Measurements from ENCODE around the gene SNIP1.

Gene SNIP1

GRCh38 chr1:37502104-37502503, 52.0 kb downstream of the SNIP1 start:
- Mint-ChIP-seq H3K9me3 (no peaks in the 10 kb centered on the region), H3K27me3 (no peaks in the 10 kb centered on the region), H3K27ac (no peak overlapping the region), H3K36me3 (peaks cover 38% of the 10 kb centered on the region), H3K4me3 (no peak overlapping the region), H3K4me1 (peaks cover 3% of the 10 kb centered on the region)
- ATAC-seq, result no peak

GRCh38 chr1:37501661-37502060, 52.4 kb downstream of the SNIP1 start:
- Mint-ChIP-seq H3K27me3 (no peaks in the 10 kb centered on the region), H3K36me3 (peaks cover 37% of the 10 kb centered on the region), H3K27ac (no peak overlapping the region), H3K4me3 (no peak overlapping the region), H3K4me1 (no peaks in the 10 kb centered on the region), H3K9me3 (no peaks in the 10 kb centered on the region)
- no peak for ATAC-seq

GRCh38 chr1:37498872-37499617, 55.0 kb downstream of the SNIP1 start:
- H3K36me3 Mint-ChIP-seq, result peaks cover 19% of the 10 kb centered on the region
- H3K27me3 Mint-ChIP-seq, result no peaks in the 10 kb centered on the region
- no peak for ATAC-seq
- H3K4me3 Mint-ChIP-seq, result no peak overlapping the region
- no peak overlapping the region for H3K27ac Mint-ChIP-seq
- H3K9me3 Mint-ChIP-seq, result no peaks in the 10 kb centered on the region
- no peaks in the 10 kb centered on the region for H3K4me1 Mint-ChIP-seq

- Mint-ChIP-seq H3K4me3 (no peak overlapping the region), H3K36me3 (peaks cover 29% of the 10 kb centered on the region), H3K27me3 (no peaks in the 10 kb centered on the region), H3K9me3 (no peaks in the 10 kb centered on the region), H3K27ac (no peak overlapping the region), H3K4me1 (peaks cover 5% of the 10 kb centered on the region)
- ATAC-seq, result no peak
Measured at GRCh38 chr1:37497832-37498231, 56.3 kb downstream of the SNIP1 start.

GRCh38 chr1:37495875-37496274, 58.2 kb downstream of the SNIP1 start:
- Mint-ChIP-seq H3K4me1 (peaks cover 5% of the 10 kb centered on the region), H3K36me3 (peaks cover 12% of the 10 kb centered on the region), H3K9me3 (no peaks in the 10 kb centered on the region), H3K4me3 (no peak overlapping the region), H3K27ac (no peak overlapping the region), H3K27me3 (no peaks in the 10 kb centered on the region)
- ATAC-seq, result no peak

- H3K4me3 Mint-ChIP-seq, result no peak overlapping the region
- no peaks in the 10 kb centered on the region for H3K27me3 Mint-ChIP-seq
Measured at GRCh38 chr1:37493336-37494098, 60.6 kb downstream of the SNIP1 start.

GRCh38 chr1:37487619-37487984, 66.5 kb downstream of the SNIP1 start:
- ATAC-seq, result no peak
- H3K9me3 Mint-ChIP-seq, result no peaks in the 10 kb centered on the region
- no peak overlapping the region for H3K4me3 Mint-ChIP-seq
- H3K36me3 Mint-ChIP-seq, result peaks cover 25% of the 10 kb centered on the region
- H3K27me3 Mint-ChIP-seq, result no peaks in the 10 kb centered on the region
- H3K27ac Mint-ChIP-seq, result peak overlapping the region; percentile 82
- peaks cover 31% of the 10 kb centered on the region for H3K4me1 Mint-ChIP-seq

More at GRCh38 chr1:37493336-37494098, 60.6 kb downstream of the SNIP1 start:
- Mint-ChIP-seq H3K36me3 (peaks cover 20% of the 10 kb centered on the region), H3K27ac (peak overlapping the region; percentile 41), H3K4me1 (peaks cover 5% of the 10 kb centered on the region), H3K9me3 (no peaks in the 10 kb centered on the region)
- no peak for ATAC-seq

GRCh38 chr1:37486680-37487618, 67.1 kb downstream of the SNIP1 start:
- Mint-ChIP-seq H3K4me3 (no peak overlapping the region), H3K36me3 (peaks cover 31% of the 10 kb centered on the region), H3K4me1 (peaks cover 38% of the 10 kb centered on the region), H3K9me3 (no peaks in the 10 kb centered on the region), H3K27me3 (no peaks in the 10 kb centered on the region), H3K27ac (peak overlapping the region; percentile 82)
- peak; percentile 66 for ATAC-seq

GRCh38 chr1:37485902-37486679, 68.0 kb downstream of the SNIP1 start:
- Mint-ChIP-seq H3K36me3 (peaks cover 40% of the 10 kb centered on the region), H3K4me3 (no peak overlapping the region), H3K9me3 (no peaks in the 10 kb centered on the region), H3K27me3 (no peaks in the 10 kb centered on the region), H3K27ac (peak overlapping the region; percentile 82), H3K4me1 (peaks cover 46% of the 10 kb centered on the region)
- ATAC-seq, result peak; percentile 2

All from stimulated activated memory B cell treated with anti-CD40 and anti-IgM and Interleukin-4, amounts not matched to agents 10 μg/mL and 1 μg/mL and 100 μg/mL, for 72 hours (primary cell).